Measurements from ENCODE around the gene AFAP1. TPM values are rescaled to one million over a fixed set of nuclear protein-coding genes. Genes with fewer than 3 reads are reported as not detected.

The AFAP1 gene
- total and polyA plus RNA-seq, 2 donors (not counting 1 experiment from before 2014, with no cell fraction given) = 0.03 to 0.44 TPM

GRCh38 chr4:7827566-7827965 is 112.1 kb downstream of the AFAP1 start:
- intact Hi-C loops (cut with micrococcal nuclease) = no loop called here
- Histone ChIP-seq H3K4me3 (ENCODE audit: control extremely low read depth in 1 of 5, extremely low read depth in 1 of 5, insufficient read depth in 1 of 5, low read depth in 2 of 5, low read length in 4 of 5) (no peak overlapping the region), H4K20me1 (ENCODE audit: control insufficient read depth, insufficient read depth, low read length, poor library complexity, severe bottlenecking) (no peaks in the 10 kb centered on the region), H3K4me2 (replicated peaks; ENCODE audit: low read depth, low read length, poor library complexity, severe bottlenecking) (no peak overlapping the region), H3K27ac (ENCODE audit: low read length in 2 of 2) (no peak overlapping the region), H3K36me3 (replicated peaks in 1 of 2; ENCODE audit: control extremely low read depth in 1 of 2, control insufficient read depth in 1 of 2, extremely low read depth in 1 of 2, insufficient read depth in 2 of 2, low read length in 1 of 2) (no peaks in the 10 kb centered on the region), H3K79me2 (ENCODE audit: control insufficient read depth, insufficient read depth, low read length) (no peaks in the 10 kb centered on the region), H3K27me3 (replicated peaks in 1 of 4; ENCODE audit: control extremely low read depth in 1 of 4, control insufficient read depth in 3 of 4, insufficient read depth in 4 of 4, low read length in 3 of 4) (peaks cover 0 to 3% (median 0%) of the 10 kb centered on the region in 4 experiments), H3K9me3 (ENCODE audit: control extremely low read depth in 1 of 3, control insufficient read depth in 2 of 3, insufficient read depth in 1 of 3, low read length in 2 of 3) (no peaks in the 10 kb centered on the region), H2AFZ (ENCODE audit: insufficient read depth, low read depth, low read length, poor library complexity, severe bottlenecking) (no peak overlapping the region), H3K9ac (ENCODE audit: low read length) (no peak overlapping the region), H3K4me1 (ENCODE audit: control insufficient read depth in 2 of 2, insufficient read depth in 2 of 2, low read length in 2 of 2) (no peaks in the 10 kb centered on the region)
- WGBS (ENCODE audit: insufficient coverage) = 100% methylated on average over 9 of the region's 11 CpGs
- no peaks in the 10 kb centered on the region for H3K4me1 Mint-ChIP-seq
- no peaks in the 10 kb centered on the region for H3K9me3 Mint-ChIP-seq (ENCODE audit: insufficient read depth)
- no peak for DNase-seq
- ChIA-PET CTCF (interaction anchor here (0.7 to 1.8 kb wide), 2 partner anchors 10 to 23 kb away, joined by 3 to 8 read pairs; no protein-coding TSS in a partner anchor), POLR2A (no interaction called here)
- no peak for ATAC-seq (ENCODE audit: low read depth)
- H3K27me3 Mint-ChIP-seq = peaks cover 21% of the 10 kb centered on the region
- H3K4me3 Mint-ChIP-seq = no peak overlapping the region
- H3K27ac Mint-ChIP-seq = no peak overlapping the region
- TF ChIP-seq CTCF (IDR thresholded peaks at IDR 0.05) = no peak
- no peak for TF ChIP-seq EZH2 (IDR thresholded peaks at IDR 0.05; ENCODE audit: borderline replicate concordance, insufficient read depth, low read depth, low read length, poor library complexity, severe bottlenecking)

- Histone ChIP-seq H3K4me2 (replicated peaks; ENCODE audit: low read depth, low read length, poor library complexity, severe bottlenecking) (no peak overlapping the region), H3K9me3 (ENCODE audit: control extremely low read depth in 1 of 3, control insufficient read depth in 2 of 3, insufficient read depth in 1 of 3, low read length in 2 of 3) (no peaks in the 10 kb centered on the region), H4K20me1 (ENCODE audit: control insufficient read depth, insufficient read depth, low read length, poor library complexity, severe bottlenecking) (no peaks in the 10 kb centered on the region), H3K4me3 (ENCODE audit: control extremely low read depth in 1 of 5, extremely low read depth in 1 of 5, insufficient read depth in 1 of 5, low read depth in 2 of 5, low read length in 4 of 5) (no peak overlapping the region), H2AFZ (ENCODE audit: insufficient read depth, low read depth, low read length, poor library complexity, severe bottlenecking) (no peak overlapping the region), H3K36me3 (replicated peaks in 1 of 2; ENCODE audit: control extremely low read depth in 1 of 2, control insufficient read depth in 1 of 2, extremely low read depth in 1 of 2, insufficient read depth in 2 of 2, low read length in 1 of 2) (no peaks in the 10 kb centered on the region), H3K9ac (ENCODE audit: low read length) (no peak overlapping the region), H3K79me2 (ENCODE audit: control insufficient read depth, insufficient read depth, low read length) (no peaks in the 10 kb centered on the region), H3K4me1 (ENCODE audit: control insufficient read depth in 2 of 2, insufficient read depth in 2 of 2, low read length in 2 of 2) (no peaks in the 10 kb centered on the region), H3K27me3 (replicated peaks in 1 of 4; ENCODE audit: control extremely low read depth in 1 of 4, control insufficient read depth in 3 of 4, insufficient read depth in 4 of 4, low read length in 3 of 4) (peaks cover 0 to 3% (median 0%) of the 10 kb centered on the region in 4 experiments), H3K27ac (ENCODE audit: low read length in 2 of 2) (no peak overlapping the region)
- ChIA-PET CTCF (interaction anchor here (0.7 kb wide), 1 partner anchor 11 kb away, joined by 3 read pairs; no protein-coding TSS in a partner anchor), POLR2A (no interaction called here)
- DNase-seq (no peak), ATAC-seq (ENCODE audit: low read depth) (no peak)
- no peak overlapping the region for H3K4me3 Mint-ChIP-seq
- peaks cover 21% of the 10 kb centered on the region for H3K27me3 Mint-ChIP-seq
- no peak for TF ChIP-seq EZH2 (IDR thresholded peaks at IDR 0.05; ENCODE audit: borderline replicate concordance, insufficient read depth, low read depth, low read length, poor library complexity, severe bottlenecking)
- no peak for TF ChIP-seq CTCF (IDR thresholded peaks at IDR 0.05)
- intact Hi-C loops (cut with micrococcal nuclease) = no loop called here
- 82% methylated on average over 9 of the region's 11 CpGs for WGBS (ENCODE audit: insufficient coverage)
- no peaks in the 10 kb centered on the region for H3K4me1 Mint-ChIP-seq
- H3K27ac Mint-ChIP-seq = no peak overlapping the region
- H3K9me3 Mint-ChIP-seq (ENCODE audit: insufficient read depth) = no peaks in the 10 kb centered on the region
Observed at GRCh38 chr4:7826909-7827306, 112.8 kb downstream of the AFAP1 start.

Data from B cell (primary cell).